ENCODE data around the gene PEF1.

GRCh38 chr1:31607360-31607759, 37.3 kb downstream of the PEF1 start:
- TF ChIP-seq CEBPB (IDR thresholded peaks at IDR 0.05) (no peak), MAX (IDR thresholded peaks at IDR 0.05) (no peak), CREB1 (IDR thresholded peaks at IDR 0.05; ENCODE audit: low read depth) (no peak), RAD21 (IDR thresholded peaks at IDR 0.05; ENCODE audit: low read depth) (no peak)
